ENCODE results near the gene GCK. TPM values are rescaled to one million over a fixed set of nuclear protein-coding genes. Genes with fewer than 3 reads are reported as not detected.

The GCK gene
- total RNA-seq, 1 donor from 2014 or later = 1.7 TPM

GRCh38 chr7:44162179-44162578, 27.1 kb downstream of the GCK start:
- TF ChIP-seq CTCF (IDR thresholded peaks at IDR 0.05) (no peak), POLR2A (IDR thresholded peaks at IDR 0.05) (no peak), POLR2AphosphoS5 (IDR thresholded peaks at IDR 0.05; ENCODE audit: insufficient read depth in 1 of 2, low read depth in 1 of 2) (no peak)
- no peak overlapping the region for H3K27ac ChIP-seq
- intact Hi-C loops (cut with DNase I) = no loop called here
- no peak for DNase-seq (ENCODE audit: extremely low spot score in 2 of 2)
- H3K36me3 ChIP-seq = no peaks in the 10 kb centered on the region
- no peaks in the 10 kb centered on the region for H3K9me3 ChIP-seq
- no peaks in the 10 kb centered on the region for H3K27me3 ChIP-seq
- no peaks in the 10 kb centered on the region for H3K4me1 ChIP-seq
- no peak overlapping the region for H3K4me3 ChIP-seq

GRCh38 chr7:44161371-44161770, 27.9 kb downstream of the GCK start:
- intact Hi-C loops (cut with DNase I) = no loop called here
- Histone ChIP-seq H3K4me3 (no peak overlapping the region), H3K9me3 (no peaks in the 10 kb centered on the region), H3K27me3 (no peaks in the 10 kb centered on the region), H3K27ac (no peak overlapping the region), H3K4me1 (no peaks in the 10 kb centered on the region), H3K36me3 (no peaks in the 10 kb centered on the region)
- TF ChIP-seq CTCF (IDR thresholded peaks at IDR 0.05) = no peak
- TF ChIP-seq POLR2AphosphoS5 (IDR thresholded peaks at IDR 0.05; ENCODE audit: insufficient read depth in 1 of 2, low read depth in 1 of 2) = no peak
- no peak for TF ChIP-seq POLR2A (IDR thresholded peaks at IDR 0.05)
- no peak for DNase-seq (ENCODE audit: extremely low spot score in 2 of 2)

GRCh38 chr7:44159824-44160630, 29.2 kb downstream of the GCK start:
- H3K4me3 ChIP-seq = no peak overlapping the region
- intact Hi-C loops (cut with DNase I) = no loop called here
- no peak overlapping the region for H3K27ac ChIP-seq
- no peaks in the 10 kb centered on the region for H3K27me3 ChIP-seq
- H3K36me3 ChIP-seq = no peaks in the 10 kb centered on the region
- H3K4me1 ChIP-seq = no peaks in the 10 kb centered on the region
- TF ChIP-seq CTCF (IDR thresholded peaks at IDR 0.05) (no peak), POLR2AphosphoS5 (IDR thresholded peaks at IDR 0.05; ENCODE audit: insufficient read depth in 1 of 2, low read depth in 1 of 2) (no peak), POLR2A (IDR thresholded peaks at IDR 0.05) (no peak)
- H3K9me3 ChIP-seq = no peaks in the 10 kb centered on the region
- no peak for DNase-seq (ENCODE audit: extremely low spot score in 2 of 2)

- intact Hi-C loops (cut with DNase I) = no loop called here
- TF ChIP-seq CTCF (IDR thresholded peaks at IDR 0.05) (no peak), POLR2A (IDR thresholded peaks at IDR 0.05) (no peak), POLR2AphosphoS5 (IDR thresholded peaks at IDR 0.05; ENCODE audit: insufficient read depth in 1 of 2, low read depth in 1 of 2) (no peak)
- Histone ChIP-seq H3K9me3 (no peaks in the 10 kb centered on the region), H3K4me1 (no peaks in the 10 kb centered on the region), H3K4me3 (no peak overlapping the region), H3K27me3 (no peaks in the 10 kb centered on the region), H3K27ac (no peak overlapping the region), H3K36me3 (no peaks in the 10 kb centered on the region)
- no peak for DNase-seq (ENCODE audit: extremely low spot score in 2 of 2)
These were observed 30.2 kb downstream of the GCK start for GRCh38 chr7:44158873-44159631.

Data from vagina (tissue), 2 donors.